Ishikawa (cell line): ENCODE measurements around the gene EPB41.

Experiments
- CEBPB ChIP-seq: IDR thresholded peaks from 2 replicates; pipeline ENCODE4 v1.6.1; 2012
- CREB1 ChIP-seq: IDR thresholded peaks from 2 replicates; pipeline ENCODE4 v1.6.1; 2012; ENCODE audit warnings: low read depth
- EP300 ChIP-seq: IDR thresholded peaks from 2 replicates; pipeline ENCODE4 v1.6.1; 2012; ENCODE audit warnings: borderline replicate concordance
- FOXM1 ChIP-seq: IDR thresholded peaks from 2 replicates; pipeline ENCODE4 v1.6.1; 2012; ENCODE audit warnings: low read depth, borderline replicate concordance
- MAX ChIP-seq: IDR thresholded peaks from 2 replicates; pipeline ENCODE4 v1.6.1; 2012
- NFIC ChIP-seq: IDR thresholded peaks from 2 replicates; pipeline ENCODE4 v1.6.1; 2012
- RAD21 ChIP-seq: IDR thresholded peaks from 2 replicates; pipeline ENCODE4 v1.6.1; 2012; ENCODE audit warnings: low read depth
- TAF1 ChIP-seq: IDR thresholded peaks from 2 replicates; pipeline ENCODE4 v1.6.1; 2012; ENCODE audit warnings: low read depth, mild to moderate bottlenecking
- TCF12 ChIP-seq: IDR thresholded peaks from 2 replicates; pipeline ENCODE4 v1.6.1; 2012; ENCODE audit warnings: low read depth
- YY1 ChIP-seq: IDR thresholded peaks from 2 replicates; pipeline ENCODE4 v1.6.1; 2012; ENCODE audit warnings: low read depth
- ZBTB7A ChIP-seq: IDR thresholded peaks from 2 replicates; pipeline ENCODE4 v1.6.1; 2012; ENCODE audit warnings: low read depth
- TF ChIP-seq, protein P1 (sequence below): IDR thresholded peaks from 2 replicates; pipeline ENCODE4 v1.6.1; 2012; ENCODE audit warnings: low read depth, mild to moderate bottlenecking

- no peak for TF ChIP-seq RAD21
- TF ChIP-seq TCF12: no peak
- no peak for TF ChIP-seq TAF1
- no peak for TF ChIP-seq FOXM1
- TF ChIP-seq EP300: no peak
- TF ChIP-seq CREB1: no peak
- no peak for TF ChIP-seq NFIC
- TF ChIP-seq MAX: no peak
- TF ChIP-seq YY1: no peak
- TF ChIP-seq ZBTB7A: no peak
- TF ChIP-seq, protein P1, sequence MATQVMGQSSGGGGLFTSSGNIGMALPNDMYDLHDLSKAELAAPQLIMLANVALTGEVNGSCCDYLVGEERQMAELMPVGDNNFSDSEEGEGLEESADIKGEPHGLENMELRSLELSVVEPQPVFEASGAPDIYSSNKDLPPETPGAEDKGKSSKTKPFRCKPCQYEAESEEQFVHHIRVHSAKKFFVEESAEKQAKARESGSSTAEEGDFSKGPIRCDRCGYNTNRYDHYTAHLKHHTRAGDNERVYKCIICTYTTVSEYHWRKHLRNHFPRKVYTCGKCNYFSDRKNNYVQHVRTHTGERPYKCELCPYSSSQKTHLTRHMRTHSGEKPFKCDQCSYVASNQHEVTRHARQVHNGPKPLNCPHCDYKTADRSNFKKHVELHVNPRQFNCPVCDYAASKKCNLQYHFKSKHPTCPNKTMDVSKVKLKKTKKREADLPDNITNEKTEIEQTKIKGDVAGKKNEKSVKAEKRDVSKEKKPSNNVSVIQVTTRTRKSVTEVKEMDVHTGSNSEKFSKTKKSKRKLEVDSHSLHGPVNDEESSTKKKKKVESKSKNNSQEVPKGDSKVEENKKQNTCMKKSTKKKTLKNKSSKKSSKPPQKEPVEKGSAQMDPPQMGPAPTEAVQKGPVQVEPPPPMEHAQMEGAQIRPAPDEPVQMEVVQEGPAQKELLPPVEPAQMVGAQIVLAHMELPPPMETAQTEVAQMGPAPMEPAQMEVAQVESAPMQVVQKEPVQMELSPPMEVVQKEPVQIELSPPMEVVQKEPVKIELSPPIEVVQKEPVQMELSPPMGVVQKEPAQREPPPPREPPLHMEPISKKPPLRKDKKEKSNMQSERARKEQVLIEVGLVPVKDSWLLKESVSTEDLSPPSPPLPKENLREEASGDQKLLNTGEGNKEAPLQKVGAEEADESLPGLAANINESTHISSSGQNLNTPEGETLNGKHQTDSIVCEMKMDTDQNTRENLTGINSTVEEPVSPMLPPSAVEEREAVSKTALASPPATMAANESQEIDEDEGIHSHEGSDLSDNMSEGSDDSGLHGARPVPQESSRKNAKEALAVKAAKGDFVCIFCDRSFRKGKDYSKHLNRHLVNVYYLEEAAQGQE: no peak
- TF ChIP-seq CEBPB: no peak
These were observed 184.9 kb downstream of the EPB41 start for GRCh38 chr1:29099286-29099685.
